Fibroblast of villous mesenchyme (primary cell): ENCODE data around the gene MEPE. TPM values are rescaled to one million over a fixed set of nuclear protein-coding genes. Genes with fewer than 3 reads are reported as not detected.

Experiments
- DNase-seq: peaks from one replicate; pipeline ENCODE4 v3.0.0-alpha.2; 2010; ENCODE audit warnings: low read depth
- H3K4me3 ChIP-seq: 2 replicates; pipeline ENCODE4 v1.5.1; 2011; ENCODE audit warnings: low read depth, mild to moderate bottlenecking, low read length
- CTCF ChIP-seq: IDR thresholded peaks from 2 replicates; pipeline ENCODE4 v1.5.1; 2012; ENCODE audit warnings: low read depth, mild to moderate bottlenecking, low read length; ENCODE audit not compliant: insufficient read depth
- total RNA-seq: library from RNA; depleted of rRNA; stranded (reverse); fragments of >200 nt; gene quantifications from 2 replicates; pipeline ENCODE4 v1.2.3, GENCODE V29; 2012

Gene MEPE
- total RNA-seq, 1 donor: not detected

GRCh38 chr4:87862236-87862635 lies 29.5 kb downstream of the MEPE start:
- TF ChIP-seq CTCF: no peak

GRCh38 chr4:87863486-87863885 lies 30.7 kb downstream of the MEPE start:
- no peak for DNase-seq
- no peak overlapping the region for H3K4me3 ChIP-seq
- TF ChIP-seq CTCF: no peak

More at GRCh38 chr4:87862236-87862635, 29.5 kb downstream of the MEPE start:
- no peak overlapping the region for H3K4me3 ChIP-seq
- no peak for DNase-seq

- TF ChIP-seq CTCF: no peak
- DNase-seq: no peak
- no peak overlapping the region for H3K4me3 ChIP-seq
These were observed 31.6 kb downstream of the MEPE start for GRCh38 chr4:87864321-87864720.

- H3K4me3 ChIP-seq: no peak overlapping the region
- TF ChIP-seq CTCF: no peak
- DNase-seq: no peak
These were observed 32.5 kb downstream of the MEPE start for GRCh38 chr4:87865288-87865687.

- no peak overlapping the region for H3K4me3 ChIP-seq
- TF ChIP-seq CTCF: no peak
- DNase-seq: no peak
These were observed 33.3 kb downstream of the MEPE start for GRCh38 chr4:87865960-87866598.

- TF ChIP-seq CTCF: no peak
- H3K4me3 ChIP-seq: no peak overlapping the region
- DNase-seq: no peak
These were observed 35.8 kb downstream of the MEPE start for GRCh38 chr4:87868522-87868921.

GRCh38 chr4:87872028-87872427 lies 39.3 kb downstream of the MEPE start:
- no peak for DNase-seq
- TF ChIP-seq CTCF: no peak
- H3K4me3 ChIP-seq: no peak overlapping the region
